Liver (tissue), 9 donors: Measurements from ENCODE around the gene PTH1R. TPM values are rescaled to one million over a fixed set of nuclear protein-coding genes. Genes with fewer than 3 reads are reported as not detected.

Experiments
- DNase-seq: peaks from one replicate; pipeline ENCODE4 v3.0.0-alpha.2; 2017; ENCODE audit warnings: low spot score
- H3K27ac ChIP-seq, 2 donors: one replicate each; pipeline ENCODE4 v1.7.0; 2013; ENCODE audit warnings: inconsistent platforms in 2 of 2, low read length in 2 of 2, control low read depth in 1 of 2, low read depth in 1 of 2, mild to moderate bottlenecking in 1 of 2
- H3K27me3 ChIP-seq, 4 donors: one replicate each; pipeline versions ENCODE4 v1.6.1 to v1.7.0; 2013; ENCODE audit warnings: low read length in 3 of 4, inconsistent platforms in 1 of 4, mild to moderate bottlenecking in 1 of 4, moderate library complexity in 1 of 4; ENCODE audit not compliant: control insufficient read depth in 4 of 4, insufficient read depth in 4 of 4
- H3K36me3 ChIP-seq, 4 donors: one replicate each; pipeline versions ENCODE4 v1.6.1 to v1.7.0; 2013; ENCODE audit warnings: low read length in 3 of 4, mild to moderate bottlenecking in 3 of 4, low read depth in 1 of 4, moderate library complexity in 1 of 4; ENCODE audit not compliant: control insufficient read depth in 4 of 4, insufficient read depth in 3 of 4
- H3K4me1 ChIP-seq, 4 donors: one replicate each; pipeline versions ENCODE4 v1.6.1 to v1.7.0; 2013; ENCODE audit warnings: low read length in 3 of 4, mild to moderate bottlenecking in 3 of 4, moderate library complexity in 1 of 4; ENCODE audit not compliant: control insufficient read depth in 4 of 4, insufficient read depth in 4 of 4
- H3K4me3 ChIP-seq, 3 donors: one replicate each; pipeline versions ENCODE4 v1.6.1 to v1.7.0; 2013; ENCODE audit warnings: low read length in 3 of 3, control low read depth in 1 of 3, low read depth in 1 of 3, mild to moderate bottlenecking in 1 of 3
- H3K9ac ChIP-seq, 2 donors: one replicate each; pipeline ENCODE4 v1.7.0; 2013; ENCODE audit warnings: low read length in 2 of 2, mild to moderate bottlenecking in 2 of 2, moderate library complexity in 2 of 2, control low read depth in 1 of 2, low read depth in 1 of 2
- H3K9me3 ChIP-seq, 4 donors: one replicate each; pipeline versions ENCODE4 v1.6.1 to v1.7.0; 2013; ENCODE audit warnings: low read length in 3 of 4; ENCODE audit not compliant: control insufficient read depth in 4 of 4
- ATF3 ChIP-seq: IDR thresholded peaks from 2 replicates; pipeline ENCODE4 v1.6.1; 2016; ENCODE audit warnings: antibody characterized with exemption
- CTCF ChIP-seq: fragments of 150-350 bp; IDR thresholded peaks from 2 replicates; pipeline ENCODE4 v1.5.1; 2017; ENCODE audit warnings: improper control_type of control experiment, low read depth, low read length; ENCODE audit not compliant: missing input control
- EGR1 ChIP-seq, 2 donors: IDR thresholded peaks; 2 replicates each; pipeline ENCODE4 v1.6.1; 2016 to 2018; ENCODE audit warnings: antibody characterized with exemption in 2 of 2, low read depth in 2 of 2
- FOXA1 ChIP-seq: IDR thresholded peaks from 2 replicates; pipeline ENCODE4 v1.6.1; 2016; ENCODE audit warnings: antibody characterized with exemption
- FOXA2 ChIP-seq: IDR thresholded peaks from 2 replicates; pipeline ENCODE4 v1.6.1; 2016; ENCODE audit warnings: antibody characterized with exemption
- HNF4A ChIP-seq, 2 donors: conservative IDR thresholded peaks; 2 replicates each; pipeline ENCODE4 v1.6.1; 2016; ENCODE audit warnings: antibody characterized with exemption in 2 of 2, mild to moderate bottlenecking in 2 of 2
- HNF4G ChIP-seq: IDR thresholded peaks from 2 replicates; pipeline ENCODE4 v1.6.1; 2016; ENCODE audit warnings: antibody characterized with exemption
- JUND ChIP-seq, 2 donors: IDR thresholded peaks; 2 replicates each; pipeline ENCODE4 v1.6.1; 2016; ENCODE audit warnings: antibody characterized with exemption in 2 of 2
- MAX ChIP-seq: IDR thresholded peaks from 2 replicates; pipeline ENCODE4 v1.6.1; 2016; ENCODE audit warnings: antibody characterized with exemption
- NR2F2 ChIP-seq: IDR thresholded peaks from 2 replicates; pipeline ENCODE4 v1.6.1; 2016; ENCODE audit warnings: antibody characterized with exemption
- RAD21 ChIP-seq, 2 donors: IDR thresholded peaks; 2 replicates each; pipeline ENCODE4 v1.6.1; 2016; ENCODE audit warnings: antibody characterized with exemption in 2 of 2, mild to moderate bottlenecking in 2 of 2
- REST ChIP-seq: IDR thresholded peaks from 2 replicates; pipeline ENCODE4 v1.6.1; 2016; ENCODE audit warnings: antibody characterized with exemption, mild to moderate bottlenecking
- RXRA ChIP-seq, 2 donors: IDR thresholded peaks; 2 replicates each; pipeline ENCODE4 v1.6.1; 2017 to 2018; ENCODE audit warnings: antibody characterized with exemption in 2 of 2, mild to moderate bottlenecking in 1 of 2
- SP1 ChIP-seq: IDR thresholded peaks from 2 replicates; pipeline ENCODE4 v1.6.1; 2018; ENCODE audit warnings: antibody characterized with exemption, mild to moderate bottlenecking
- TAF1 ChIP-seq: conservative IDR thresholded peaks from 2 replicates; pipeline ENCODE4 v1.6.1; 2016; ENCODE audit warnings: antibody characterized with exemption, mild to moderate bottlenecking
- YY1 ChIP-seq: IDR thresholded peaks from 2 replicates; pipeline ENCODE4 v1.6.1; 2016; ENCODE audit warnings: antibody characterized with exemption, mild to moderate bottlenecking
- ZBTB33 ChIP-seq: IDR thresholded peaks from 2 replicates; pipeline ENCODE4 v1.6.1; 2016; ENCODE audit warnings: antibody characterized with exemption
- WGBS: extraction: QIAGEN DNeasy Blood & Tissue Kit; methylation state at CpG from one replicate; pipeline ENCODE4 v1.1.7; 2013; 5-methylcytosine and 5-hydroxymethylcytosine counted together
- polyA plus RNA-seq, 2 donors: library from polyadenylated mRNA; stranded (reverse) in 1 of 2; unstranded in 1 of 2; fragments of 200-250 nt in 1 of 2; fragments of >200 nt in 1 of 2; fragmentation: Nextera tagmentation in 1 of 2; extraction: Ambion mirVana in 1 of 2; gene quantifications; one replicate each; pipeline versions ENCODE4 v1.2.1 to v1.2.3, GENCODE V29; 2013 to 2015
- total RNA-seq, 2 donors: library from RNA; depleted of rRNA; stranded (reverse); fragments of >200 nt; gene quantifications; one replicate each; pipeline ENCODE4 v1.2.3, GENCODE V29; 2014
- donor health status: healthy.
- donor health status: healthy.
- donor health status: healthy.
- donor health status: healthy.
- donor health status: healthy.

The PTH1R gene
- total and polyA plus RNA-seq, 4 donors = 7.2 to 28.4 (median 23.6) TPM

- H3K27me3 ChIP-seq = no peaks in the 10 kb centered on the region
- no peak for DNase-seq
- TF ChIP-seq FOXA1 (no peak), HNF4A (conservative IDR thresholded peaks at IDR 0.05) (no peak), JUND (IDR thresholded peaks at IDR 0.05) (no peak), RXRA (IDR thresholded peaks at IDR 0.05) (no peak), ZBTB33 (no peak), MAX (no peak), RAD21 (IDR thresholded peaks at IDR 0.05) (no peak), NR2F2 (no peak), REST (no peak), HNF4G (no peak), SP1 (no peak), ATF3 (no peak), TAF1 (no peak)
- H3K4me1 ChIP-seq = peaks cover 2 to 17% (median 13%) of the 10 kb centered on the region in 4 donors
- WGBS = 96% methylated on average over 3 of the region's 3 CpGs
- no peak overlapping the region for H3K9ac ChIP-seq
- no peaks in the 10 kb centered on the region for H3K36me3 ChIP-seq
- H3K27ac ChIP-seq = no peak overlapping the region
- H3K9me3 ChIP-seq = peaks cover 0 to 10% (median under 1%) of the 10 kb centered on the region in 4 donors
- H3K4me3 ChIP-seq = no peak overlapping the region
Observed at GRCh38 chr3:46843508-46843907, 34.0 kb upstream of the PTH1R start.

- WGBS = 86% methylated on average over 3 of the region's 3 CpGs
- TF ChIP-seq YY1 (no peak), RXRA (IDR thresholded peaks at IDR 0.05) (no peak), JUND (IDR thresholded peaks at IDR 0.05) (no peak), FOXA2 (no peak), NR2F2 (no peak), SP1 (no peak), FOXA1 (no peak), ZBTB33 (no peak), HNF4G (no peak), ATF3 (no peak), HNF4A (conservative IDR thresholded peaks at IDR 0.05) (no peak), MAX (no peak), TAF1 (no peak), CTCF (no peak), RAD21 (IDR thresholded peaks at IDR 0.05) (no peak), EGR1 (IDR thresholded peaks at IDR 0.05; ENCODE audit: low read depth in 2 of 2) (no peak), REST (no peak)
- Histone ChIP-seq H3K9me3 (peaks cover 0 to 10% (median 0%) of the 10 kb centered on the region in 4 donors), H3K4me3 (no peak overlapping the region), H3K9ac (no peak overlapping the region), H3K27ac (peak overlapping the region in 1 of 2 donors; percentile 91), H3K36me3 (no peaks in the 10 kb centered on the region), H3K27me3 (no peaks in the 10 kb centered on the region), H3K4me1 (peaks cover 2 to 20% (median 13%) of the 10 kb centered on the region in 4 donors)
- no peak for DNase-seq
Observed at GRCh38 chr3:46844397-46844796, 33.1 kb upstream of the PTH1R start.
